Stimulated activated CD8-positive, alpha-beta memory T cell treated with anti-CD3 and anti-CD28 coated beads, Interleukin-7, amount 100 ng/mL, for 1 hour (primary cell): ENCODE data around the gene PCNA.
A peak's percentile ranks its signal among the peaks of the same experiment; 100 is the strongest.
"Not testable (repeated sequence)": the region's sequence is repeated elsewhere in the genome, so short reads cannot be mapped to it uniquely, and the experiment has no call there.

ENCODE experiments used
- DNase-seq, 2 donors: peaks; one replicate each; pipeline ENCODE4 v3.0.0-alpha.2; 2020; ENCODE audit warnings: low read depth in 2 of 2

PCNA gene

GRCh38 chr20:5143851-5144250 is 24.1 kb upstream of the PCNA start:
- no peak for DNase-seq

GRCh38 chr20:5141615-5142014 is 21.9 kb upstream of the PCNA start:
- no peak for DNase-seq

GRCh38 chr20:5140195-5140594 is 20.4 kb upstream of the PCNA start:
- no peak for DNase-seq

GRCh38 chr20:5136096-5136495 is 16.3 kb upstream of the PCNA start:
- no peak for DNase-seq

- no peak for DNase-seq
These were observed 15.7 kb upstream of the PCNA start for GRCh38 chr20:5135363-5136012.

- DNase-seq: no peak
These were observed 14.2 kb upstream of the PCNA start for GRCh38 chr20:5133998-5134397.

- no peak for DNase-seq
These were observed 11.7 kb upstream of the PCNA start for GRCh38 chr20:5131502-5131901.

GRCh38 chr20:5128886-5129285 is 9.1 kb upstream of the PCNA start:
- no peak for DNase-seq

GRCh38 chr20:5127859-5128424 is 8.2 kb upstream of the PCNA start:
- DNase-seq: no peak

- DNase-seq: peak in 1 of 2 donors; percentile 31
These were observed 7.6 kb upstream of the PCNA start for GRCh38 chr20:5127204-5127858.

GRCh38 chr20:5126512-5127203 is 6.9 kb upstream of the PCNA start, which contains the start of gene CDS2:
CDS2 (plus strand) TSS chr20:5127008; CDS start chr20:5127093, 85 bp downstream.
- DNase-seq: peak; percentile 99 to 100

- DNase-seq: no peak
These were observed 3.1 kb upstream of the PCNA start for GRCh38 chr20:5122873-5123260.

- no peak for DNase-seq
These were observed 373 bp upstream of the PCNA start for GRCh38 chr20:5120185-5120476.

GRCh38 chr20:5119143-5119434 is 669 bp downstream of the PCNA start:
- no peak for DNase-seq

- DNase-seq: no peak
These were observed 1.3 kb downstream of the PCNA start for GRCh38 chr20:5118220-5119142.

GRCh38 chr20:5116875-5117274 is 2.9 kb downstream of the PCNA start:
- no peak for DNase-seq

- DNase-seq: no peak
These were observed 5.4 kb downstream of the PCNA start for GRCh38 chr20:5114403-5114802.

GRCh38 chr20:5113615-5113986 is 6.2 kb downstream of the PCNA start:
- DNase-seq: no peak

GRCh38 chr20:5109276-5109675 is 10.5 kb downstream of the PCNA start:
- DNase-seq: no peak

- DNase-seq: no peak
These were observed 15.3 kb downstream of the PCNA start for GRCh38 chr20:5104479-5104878.

- peak; percentile 57 to 63 for DNase-seq
These were observed 18.9 kb downstream of the PCNA start for GRCh38 chr20:5100684-5101347.

- not testable (repeated sequence) for DNase-seq
These were observed 19.8 kb downstream of the PCNA start for GRCh38 chr20:5099909-5100308.
